RWPE2 (cell line): ENCODE data around the gene FLOT2.

Experiments
- ATAC-seq: fragments of 200-7000 bp; cut with Tn5 transposase; 3 replicates; pipeline ENCODE4 v1.9.1; 2021; ENCODE audit warnings: low read depth
- DNase-seq: peaks from one replicate; pipeline ENCODE4 v3.0.0-alpha.2; 2020; ENCODE audit warnings: low spot score
- H3K27ac ChIP-seq: fragments of 450-650 bp; 2 replicates; pipeline ENCODE4 v1.5.1; 2017; ENCODE audit warnings: mild to moderate bottlenecking; ENCODE audit not compliant: poor library complexity, severe bottlenecking
- H3K27me3 ChIP-seq: fragments of 250-450 bp; sonication (Bioruptor Pico); 2 replicates; pipeline ENCODE4 v1.5.1; 2021; ENCODE audit warnings: mild to moderate bottlenecking, moderate library complexity; ENCODE audit not compliant: insufficient read depth, poor library complexity, severe bottlenecking
- H3K36me3 ChIP-seq: fragments of 250-450 bp; sonication (Bioruptor Pico); 2 replicates; pipeline ENCODE4 v1.5.1; 2020; ENCODE audit warnings: low read depth, mild to moderate bottlenecking, moderate library complexity
- H3K4me1 ChIP-seq: fragments of 250-450 bp; sonication (Bioruptor Pico); 2 replicates; pipeline ENCODE4 v1.5.1; 2021; ENCODE audit warnings: mild to moderate bottlenecking, moderate library complexity; ENCODE audit not compliant: insufficient read depth, poor library complexity, severe bottlenecking
- H3K4me3 ChIP-seq: fragments of 250-450 bp; sonication (Bioruptor Pico); 2 replicates; pipeline ENCODE4 v1.5.1; 2021; ENCODE audit warnings: mild to moderate bottlenecking, moderate library complexity; ENCODE audit not compliant: severe bottlenecking
- H3K9me3 ChIP-seq: fragments of 250-450 bp; sonication (Bioruptor Pico); 2 replicates; pipeline ENCODE4 v1.5.1; 2021; ENCODE audit warnings: mild to moderate bottlenecking, moderate library complexity; ENCODE audit not compliant: severe bottlenecking
- TF ChIP-seq, protein P1 (sequence below): fragments of 450-650 bp; IDR thresholded peaks from one replicate; pipeline ENCODE4 v1.5.1; 2017; ENCODE audit warnings: mild to moderate bottlenecking, moderate library complexity; ENCODE audit not compliant: poor library complexity, severe bottlenecking

The FLOT2 gene

GRCh38 chr17:28926786-28927185 lies 29.3 kb upstream of the FLOT2 start:
- Histone ChIP-seq H3K36me3 (peaks cover 60% of the 10 kb centered on the region), H3K27me3 (no peaks in the 10 kb centered on the region), H3K9me3 (no peaks in the 10 kb centered on the region), H3K4me3 (no peak overlapping the region), H3K4me1 (peaks cover 19% of the 10 kb centered on the region), H3K27ac (peak overlapping the region; percentile 49)
- TF ChIP-seq, protein P1, sequence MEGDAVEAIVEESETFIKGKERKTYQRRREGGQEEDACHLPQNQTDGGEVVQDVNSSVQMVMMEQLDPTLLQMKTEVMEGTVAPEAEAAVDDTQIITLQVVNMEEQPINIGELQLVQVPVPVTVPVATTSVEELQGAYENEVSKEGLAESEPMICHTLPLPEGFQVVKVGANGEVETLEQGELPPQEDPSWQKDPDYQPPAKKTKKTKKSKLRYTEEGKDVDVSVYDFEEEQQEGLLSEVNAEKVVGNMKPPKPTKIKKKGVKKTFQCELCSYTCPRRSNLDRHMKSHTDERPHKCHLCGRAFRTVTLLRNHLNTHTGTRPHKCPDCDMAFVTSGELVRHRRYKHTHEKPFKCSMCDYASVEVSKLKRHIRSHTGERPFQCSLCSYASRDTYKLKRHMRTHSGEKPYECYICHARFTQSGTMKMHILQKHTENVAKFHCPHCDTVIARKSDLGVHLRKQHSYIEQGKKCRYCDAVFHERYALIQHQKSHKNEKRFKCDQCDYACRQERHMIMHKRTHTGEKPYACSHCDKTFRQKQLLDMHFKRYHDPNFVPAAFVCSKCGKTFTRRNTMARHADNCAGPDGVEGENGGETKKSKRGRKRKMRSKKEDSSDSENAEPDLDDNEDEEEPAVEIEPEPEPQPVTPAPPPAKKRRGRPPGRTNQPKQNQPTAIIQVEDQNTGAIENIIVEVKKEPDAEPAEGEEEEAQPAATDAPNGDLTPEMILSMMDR: no peak
- DNase-seq: no peak
- 0 out of 3 replicates have a peak, but pooled peaks have one; percentile 7 for ATAC-seq

- Histone ChIP-seq H3K27ac (peak overlapping the region; percentile 49), H3K4me3 (no peak overlapping the region), H3K27me3 (no peaks in the 10 kb centered on the region), H3K9me3 (no peaks in the 10 kb centered on the region), H3K4me1 (peaks cover 19% of the 10 kb centered on the region), H3K36me3 (peaks cover 65% of the 10 kb centered on the region)
- no peak for DNase-seq
- TF ChIP-seq, protein P1: no peak
- peak; percentile 9; the same call in 1 of the 3 replicates for ATAC-seq
Observed at GRCh38 chr17:28926366-28926765, 28.8 kb upstream of the FLOT2 start.

DNA sequence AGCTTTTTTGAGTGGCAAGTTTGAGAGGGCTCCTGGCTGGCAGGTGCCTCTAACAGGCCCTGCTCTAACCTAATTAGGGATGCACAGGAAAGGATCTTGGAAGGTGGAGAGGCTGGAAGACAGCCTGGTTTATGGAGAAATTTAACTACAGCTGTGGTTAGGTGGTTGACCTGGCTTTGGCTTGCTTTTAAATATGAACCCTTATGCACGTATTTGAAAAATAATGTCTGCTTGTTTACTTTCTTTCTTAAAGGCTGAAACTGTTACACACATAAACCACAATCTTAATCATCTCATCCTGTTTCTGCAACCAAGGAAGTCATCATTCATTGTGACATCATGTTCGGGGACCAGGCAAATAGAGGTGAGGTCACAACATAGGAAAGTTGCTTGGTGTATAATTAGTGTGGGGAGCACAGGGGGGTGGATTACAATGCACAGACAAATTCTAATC lies 28.4 kb upstream of the FLOT2 start:
- peak; percentile 70 for ATAC-seq
- DNase-seq: no peak
- TF ChIP-seq, protein P1: no peak
- H3K27ac ChIP-seq: peak overlapping the region; percentile 49
- peaks cover 69% of the 10 kb centered on the region for H3K36me3 ChIP-seq
- H3K9me3 ChIP-seq: no peaks in the 10 kb centered on the region
- H3K4me3 ChIP-seq: no peak overlapping the region
- no peaks in the 10 kb centered on the region for H3K27me3 ChIP-seq
- H3K4me1 ChIP-seq: peaks cover 19% of the 10 kb centered on the region

GRCh38 chr17:28920201-28920600 lies 22.7 kb upstream of the FLOT2 start:
- no peak overlapping the region for H3K27ac ChIP-seq
- H3K27me3 ChIP-seq: no peaks in the 10 kb centered on the region
- H3K9me3 ChIP-seq: no peaks in the 10 kb centered on the region
- TF ChIP-seq, protein P1: no peak
- DNase-seq (no peak), ATAC-seq (no peak)
- H3K4me3 ChIP-seq: no peak overlapping the region
- peaks cover 97% of the 10 kb centered on the region for H3K36me3 ChIP-seq
- H3K4me1 ChIP-seq: peaks cover 3% of the 10 kb centered on the region

- peaks cover 2% of the 10 kb centered on the region for H3K9me3 ChIP-seq
- H3K4me3 ChIP-seq: no peak overlapping the region
- peaks cover 99% of the 10 kb centered on the region for H3K36me3 ChIP-seq
- TF ChIP-seq, protein P1: no peak
- no peak for ATAC-seq
- no peak overlapping the region for H3K27ac ChIP-seq
- H3K4me1 ChIP-seq: no peaks in the 10 kb centered on the region
- no peak for DNase-seq
- H3K27me3 ChIP-seq: no peaks in the 10 kb centered on the region
Observed at GRCh38 chr17:28918295-28918694, 20.8 kb upstream of the FLOT2 start.
